H1 (cell line): Measurements from ENCODE around the gene MRS2. TPM values are rescaled to one million over a fixed set of nuclear protein-coding genes. Genes with fewer than 3 reads are reported as not detected.

ENCODE experiments used
- ASH2L ChIP-seq: fragments of 200-600, 300-600 bp; sonication (generic); IDR thresholded peaks from one replicate; pipeline ENCODE4 v1.7.1; 2017; ENCODE audit warnings: low read length
- CHD2 ChIP-seq: IDR thresholded peaks from 2 replicates; pipeline ENCODE4 v1.6.1; 2012; ENCODE audit warnings: low read length, improper control_type of control experiment
- EGR1 ChIP-seq: IDR thresholded peaks from 2 replicates; pipeline ENCODE4 v1.6.1; 2011; ENCODE audit warnings: low read depth, low read length, borderline replicate concordance
- KDM4A ChIP-seq: IDR thresholded peaks from one replicate; pipeline ENCODE4 v1.7.1; 2012; ENCODE audit warnings: low read depth, mild to moderate bottlenecking, moderate library complexity, low read length, inconsistent platforms; ENCODE audit not compliant: severe bottlenecking
- RBBP5 ChIP-seq: IDR thresholded peaks from 2 replicates; pipeline ENCODE4 v1.7.1; 2012; ENCODE audit warnings: low read depth, mild to moderate bottlenecking, inconsistent platforms, low read length, moderate library complexity, borderline replicate concordance
- TCF12 ChIP-seq: IDR thresholded peaks from 2 replicates; pipeline ENCODE4 v1.6.1; 2011; ENCODE audit warnings: low read depth, mild to moderate bottlenecking, low read length
- ZNF274 ChIP-seq: IDR thresholded peaks from 2 replicates; pipeline ENCODE4 v1.7.0; 2012; ENCODE audit warnings: low read length, borderline replicate concordance; ENCODE audit errors: extremely low read depth
- polyA plus RNA-seq, 7 experiments: library from polyadenylated mRNA; depleted of rRNA in 3 of 7; stranded (reverse) in 5 of 7; unstranded in 2 of 7; fragments of >200 nt in 5 of 7; fragments of 200-250 nt in 2 of 7; gene quantifications; 1 replicate in 5 of 7; 2 replicates in 1 of 7; 4 replicates in 1 of 7; pipeline versions ENCODE4 v1.2.1 to v1.2.3, GENCODE V29; 2011 to 2013; ENCODE audit warnings: missing spikeins in 2 of 7, mixed read lengths in 2 of 7
- total RNA-seq: library from RNA; stranded (reverse); fragmentation: NEBNext Ultra II Directional; extraction: Animal tissue kit (Norgen Biotek cat#: 25700); gene quantifications from 2 replicates; pipeline ENCODE4 v1.2.1, GENCODE V29; 2021
- TF ChIP-seq, protein P1 (sequence below): fragments of 300-600 bp; sonication (generic); IDR thresholded peaks from 2 replicates; pipeline ENCODE4 v1.7.1; 2012; ENCODE audit warnings: low read length, moderate library complexity, mild to moderate bottlenecking, inconsistent platforms; ENCODE audit not compliant: insufficient replicate concordance

Gene MRS2
- total and polyA plus RNA-seq, 2 of the 8 experiments (the other 6 are each of a cell fraction or from before 2014, with no cell fraction given), result 51.2 to 67.5 TPM

DNA sequence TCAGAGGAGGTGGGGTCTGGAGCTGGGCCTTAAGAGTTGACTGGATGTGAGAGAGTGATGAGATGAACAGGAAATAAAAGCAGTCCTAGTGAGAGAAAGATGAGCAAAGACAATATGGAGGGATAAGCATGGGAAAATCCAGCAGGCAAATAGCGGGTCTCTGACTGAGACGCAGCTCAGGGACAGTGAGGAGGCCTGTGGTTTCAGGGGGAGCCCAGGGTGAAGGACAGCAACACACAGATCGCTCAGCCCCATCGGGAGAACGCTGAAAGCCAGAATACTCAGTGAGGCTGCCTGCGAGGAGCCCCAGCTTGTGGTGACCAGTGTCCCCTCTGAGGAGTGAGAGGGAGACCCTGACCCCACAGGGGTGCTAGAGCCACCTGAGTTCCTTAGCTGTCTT is 28.1 kb upstream of the MRS2 start (continued):
- TF ChIP-seq, protein P1, sequence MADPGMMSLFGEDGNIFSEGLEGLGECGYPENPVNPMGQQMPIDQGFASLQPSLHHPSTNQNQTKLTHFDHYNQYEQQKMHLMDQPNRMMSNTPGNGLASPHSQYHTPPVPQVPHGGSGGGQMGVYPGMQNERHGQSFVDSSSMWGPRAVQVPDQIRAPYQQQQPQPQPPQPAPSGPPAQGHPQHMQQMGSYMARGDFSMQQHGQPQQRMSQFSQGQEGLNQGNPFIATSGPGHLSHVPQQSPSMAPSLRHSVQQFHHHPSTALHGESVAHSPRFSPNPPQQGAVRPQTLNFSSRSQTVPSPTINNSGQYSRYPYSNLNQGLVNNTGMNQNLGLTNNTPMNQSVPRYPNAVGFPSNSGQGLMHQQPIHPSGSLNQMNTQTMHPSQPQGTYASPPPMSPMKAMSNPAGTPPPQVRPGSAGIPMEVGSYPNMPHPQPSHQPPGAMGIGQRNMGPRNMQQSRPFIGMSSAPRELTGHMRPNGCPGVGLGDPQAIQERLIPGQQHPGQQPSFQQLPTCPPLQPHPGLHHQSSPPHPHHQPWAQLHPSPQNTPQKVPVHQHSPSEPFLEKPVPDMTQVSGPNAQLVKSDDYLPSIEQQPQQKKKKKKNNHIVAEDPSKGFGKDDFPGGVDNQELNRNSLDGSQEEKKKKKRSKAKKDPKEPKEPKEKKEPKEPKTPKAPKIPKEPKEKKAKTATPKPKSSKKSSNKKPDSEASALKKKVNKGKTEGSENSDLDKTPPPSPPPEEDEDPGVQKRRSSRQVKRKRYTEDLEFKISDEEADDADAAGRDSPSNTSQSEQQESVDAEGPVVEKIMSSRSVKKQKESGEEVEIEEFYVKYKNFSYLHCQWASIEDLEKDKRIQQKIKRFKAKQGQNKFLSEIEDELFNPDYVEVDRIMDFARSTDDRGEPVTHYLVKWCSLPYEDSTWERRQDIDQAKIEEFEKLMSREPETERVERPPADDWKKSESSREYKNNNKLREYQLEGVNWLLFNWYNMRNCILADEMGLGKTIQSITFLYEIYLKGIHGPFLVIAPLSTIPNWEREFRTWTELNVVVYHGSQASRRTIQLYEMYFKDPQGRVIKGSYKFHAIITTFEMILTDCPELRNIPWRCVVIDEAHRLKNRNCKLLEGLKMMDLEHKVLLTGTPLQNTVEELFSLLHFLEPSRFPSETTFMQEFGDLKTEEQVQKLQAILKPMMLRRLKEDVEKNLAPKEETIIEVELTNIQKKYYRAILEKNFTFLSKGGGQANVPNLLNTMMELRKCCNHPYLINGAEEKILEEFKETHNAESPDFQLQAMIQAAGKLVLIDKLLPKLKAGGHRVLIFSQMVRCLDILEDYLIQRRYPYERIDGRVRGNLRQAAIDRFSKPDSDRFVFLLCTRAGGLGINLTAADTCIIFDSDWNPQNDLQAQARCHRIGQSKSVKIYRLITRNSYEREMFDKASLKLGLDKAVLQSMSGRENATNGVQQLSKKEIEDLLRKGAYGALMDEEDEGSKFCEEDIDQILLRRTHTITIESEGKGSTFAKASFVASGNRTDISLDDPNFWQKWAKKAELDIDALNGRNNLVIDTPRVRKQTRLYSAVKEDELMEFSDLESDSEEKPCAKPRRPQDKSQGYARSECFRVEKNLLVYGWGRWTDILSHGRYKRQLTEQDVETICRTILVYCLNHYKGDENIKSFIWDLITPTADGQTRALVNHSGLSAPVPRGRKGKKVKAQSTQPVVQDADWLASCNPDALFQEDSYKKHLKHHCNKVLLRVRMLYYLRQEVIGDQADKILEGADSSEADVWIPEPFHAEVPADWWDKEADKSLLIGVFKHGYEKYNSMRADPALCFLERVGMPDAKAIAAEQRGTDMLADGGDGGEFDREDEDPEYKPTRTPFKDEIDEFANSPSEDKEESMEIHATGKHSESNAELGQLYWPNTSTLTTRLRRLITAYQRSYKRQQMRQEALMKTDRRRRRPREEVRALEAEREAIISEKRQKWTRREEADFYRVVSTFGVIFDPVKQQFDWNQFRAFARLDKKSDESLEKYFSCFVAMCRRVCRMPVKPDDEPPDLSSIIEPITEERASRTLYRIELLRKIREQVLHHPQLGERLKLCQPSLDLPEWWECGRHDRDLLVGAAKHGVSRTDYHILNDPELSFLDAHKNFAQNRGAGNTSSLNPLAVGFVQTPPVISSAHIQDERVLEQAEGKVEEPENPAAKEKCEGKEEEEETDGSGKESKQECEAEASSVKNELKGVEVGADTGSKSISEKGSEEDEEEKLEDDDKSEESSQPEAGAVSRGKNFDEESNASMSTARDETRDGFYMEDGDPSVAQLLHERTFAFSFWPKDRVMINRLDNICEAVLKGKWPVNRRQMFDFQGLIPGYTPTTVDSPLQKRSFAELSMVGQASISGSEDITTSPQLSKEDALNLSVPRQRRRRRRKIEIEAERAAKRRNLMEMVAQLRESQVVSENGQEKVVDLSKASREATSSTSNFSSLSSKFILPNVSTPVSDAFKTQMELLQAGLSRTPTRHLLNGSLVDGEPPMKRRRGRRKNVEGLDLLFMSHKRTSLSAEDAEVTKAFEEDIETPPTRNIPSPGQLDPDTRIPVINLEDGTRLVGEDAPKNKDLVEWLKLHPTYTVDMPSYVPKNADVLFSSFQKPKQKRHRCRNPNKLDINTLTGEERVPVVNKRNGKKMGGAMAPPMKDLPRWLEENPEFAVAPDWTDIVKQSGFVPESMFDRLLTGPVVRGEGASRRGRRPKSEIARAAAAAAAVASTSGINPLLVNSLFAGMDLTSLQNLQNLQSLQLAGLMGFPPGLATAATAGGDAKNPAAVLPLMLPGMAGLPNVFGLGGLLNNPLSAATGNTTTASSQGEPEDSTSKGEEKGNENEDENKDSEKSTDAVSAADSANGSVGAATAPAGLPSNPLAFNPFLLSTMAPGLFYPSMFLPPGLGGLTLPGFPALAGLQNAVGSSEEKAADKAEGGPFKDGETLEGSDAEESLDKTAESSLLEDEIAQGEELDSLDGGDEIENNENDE, result no peak
- TF ChIP-seq CHD2 (no peak), EGR1 (no peak), KDM4A (no peak), ZNF274 (no peak), RBBP5 (no peak), TCF12 (no peak), ASH2L (no peak)
